GM18867 (cell line): ENCODE results near the gene IL16.

Experiments used
- ATAC-seq: cut with Tn5 transposase; IDR thresholded peaks from one replicate; pipeline ENCODE4 v1.9.1; 2021; ENCODE audit warnings: mild to moderate bottlenecking, moderate library complexity; ENCODE audit not compliant: unreplicated experiment

The IL16 gene

GRCh38 chr15:81174125-81174791 is 22.4 kb upstream of the IL16 start:
- ATAC-seq = no peak

DNA sequence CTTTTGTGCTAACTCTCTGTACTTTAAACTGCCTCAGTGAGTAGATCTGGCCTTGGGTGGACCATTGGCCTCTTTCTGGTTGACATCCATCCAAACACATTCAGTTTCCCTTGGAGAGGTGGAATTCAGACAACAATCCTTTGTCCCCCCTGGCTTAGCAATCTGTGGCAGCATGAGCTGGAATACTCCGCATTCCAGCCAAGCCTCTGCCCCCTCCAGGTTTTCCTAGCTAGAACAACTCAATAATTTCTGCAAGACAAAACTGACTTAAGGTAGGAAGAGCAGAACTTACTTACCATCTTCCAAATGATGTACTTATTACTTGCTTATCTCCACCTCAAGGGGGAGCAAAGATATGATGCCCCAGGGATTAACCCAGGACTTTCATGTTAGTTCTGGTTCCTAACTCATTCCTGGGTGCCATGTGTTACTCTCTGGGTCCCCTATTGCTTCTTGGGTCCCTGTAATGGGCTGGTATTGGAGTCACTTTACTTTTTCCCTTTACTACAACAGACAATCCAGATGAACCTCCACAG is 21.8 kb upstream of the IL16 start:
- no peak for ATAC-seq

DNA sequence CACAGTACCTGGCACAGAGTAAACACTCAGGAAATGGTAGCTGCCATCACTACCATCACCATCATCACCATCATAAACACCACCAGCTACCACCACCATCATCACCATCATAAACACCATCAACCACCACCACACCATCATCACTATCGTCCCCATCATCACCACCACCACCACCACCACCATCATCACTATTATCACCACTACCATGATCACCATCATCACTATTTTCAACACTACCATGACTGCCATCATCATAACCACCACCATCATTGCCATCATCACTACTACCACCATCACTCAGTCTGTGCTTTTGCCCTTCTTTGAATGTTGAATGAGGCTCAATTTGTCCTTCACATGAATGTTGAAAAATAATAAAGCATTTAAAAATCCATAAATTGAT is 21.2 kb upstream of the IL16 start:
- no peak for ATAC-seq

- no peak for ATAC-seq
These were observed 20.3 kb upstream of the IL16 start for GRCh38 chr15:81176291-81176893.

GRCh38 chr15:81178365-81178764 is 18.3 kb upstream of the IL16 start:
- ATAC-seq = no peak

DNA sequence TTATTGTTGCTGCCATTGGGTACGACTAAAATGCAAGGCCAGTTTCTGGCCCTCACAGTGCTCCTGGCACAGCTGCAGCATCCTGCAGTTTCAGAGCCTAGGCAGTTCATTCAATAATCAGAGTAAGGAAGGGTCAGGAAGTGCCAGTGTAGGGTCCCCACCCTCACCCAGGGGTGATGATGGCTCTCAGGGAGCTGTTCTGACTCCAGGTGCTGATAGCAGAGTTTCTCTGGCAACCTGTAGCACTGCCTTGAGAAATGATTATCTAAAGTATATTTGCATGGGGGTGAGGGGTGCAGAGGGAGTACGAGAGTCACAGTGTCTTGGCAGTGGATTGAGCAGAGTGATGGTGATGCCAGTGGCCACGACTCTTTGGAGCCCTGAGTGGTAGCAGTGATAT is 15.5 kb upstream of the IL16 start:
- ATAC-seq = no peak

GRCh38 chr15:81182031-81182755 is 14.5 kb upstream of the IL16 start:
- no peak for ATAC-seq

GRCh38 chr15:81182756-81183438 is 13.8 kb upstream of the IL16 start:
- ATAC-seq = no peak

DNA sequence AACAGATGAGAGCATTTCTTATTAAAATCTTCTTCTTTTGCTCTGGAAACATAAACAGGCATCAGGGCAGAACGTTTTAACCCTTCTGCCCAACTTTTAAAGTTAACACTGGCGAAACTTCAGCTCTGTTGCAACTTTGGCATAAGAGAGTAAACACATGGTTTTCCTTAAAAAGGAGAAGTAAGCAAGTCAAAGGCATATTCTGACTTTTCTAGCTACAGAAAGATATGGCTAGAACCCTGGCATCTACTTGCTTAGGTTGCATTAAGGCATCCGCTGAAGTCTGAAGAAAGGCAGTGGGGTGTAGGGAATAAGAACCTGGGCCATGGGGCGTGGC is 13.3 kb upstream of the IL16 start:
- no peak for ATAC-seq

GRCh38 chr15:81184188-81184587 is 12.5 kb upstream of the IL16 start:
- ATAC-seq = no peak

- no peak for ATAC-seq
These were observed 10.9 kb upstream of the IL16 start for GRCh38 chr15:81185631-81186295.

- ATAC-seq = no peak
These were observed 8.3 kb upstream of the IL16 start for GRCh38 chr15:81188354-81188753.

- ATAC-seq = no peak
These were observed 6.9 kb upstream of the IL16 start for GRCh38 chr15:81189583-81190283.

- ATAC-seq = no peak
These were observed 5.7 kb upstream of the IL16 start for GRCh38 chr15:81190922-81191507.

DNA sequence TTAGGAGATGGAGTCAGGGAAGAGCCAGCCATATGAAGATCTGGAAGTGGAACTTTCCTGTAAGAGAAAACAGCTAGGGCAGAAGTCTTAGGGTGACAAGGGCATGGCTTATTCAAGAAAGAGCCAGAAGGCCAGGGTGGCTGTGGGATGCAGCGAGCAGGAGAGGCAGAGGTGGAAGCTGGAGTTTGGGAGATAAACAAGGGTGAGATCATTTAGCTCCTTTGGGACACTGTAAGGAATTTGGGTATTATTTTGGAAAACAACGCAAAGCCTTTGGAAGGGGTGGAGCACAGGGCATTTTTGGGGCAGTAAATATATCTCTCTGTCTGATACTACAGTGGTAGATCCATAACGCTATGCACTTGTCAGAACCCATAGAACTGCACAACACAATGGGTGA is 5.0 kb upstream of the IL16 start:
- no peak for ATAC-seq

- no peak for ATAC-seq
These were observed 2.0 kb upstream of the IL16 start for GRCh38 chr15:81194723-81195122.

GRCh38 chr15:81195339-81195864 is 1.3 kb upstream of the IL16 start:
- no peak for ATAC-seq

DNA sequence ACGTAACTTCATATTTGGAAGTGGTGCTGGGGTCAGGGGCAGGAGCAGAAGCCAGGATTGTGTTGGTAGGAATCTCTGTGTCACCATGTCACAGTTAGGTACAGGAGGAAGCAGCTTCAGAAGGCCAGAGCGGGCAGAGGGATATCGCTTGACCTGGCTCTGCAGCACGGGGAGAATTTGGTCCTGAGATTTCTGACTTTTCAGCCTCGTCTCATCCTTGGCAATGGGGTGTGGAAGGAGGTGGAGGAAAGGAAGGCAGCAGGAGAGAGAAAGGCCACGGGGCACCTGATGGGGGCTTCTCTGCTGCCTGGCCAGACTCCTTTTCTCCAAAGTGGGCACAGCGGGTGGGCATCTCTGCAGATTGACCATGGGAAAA is 564 bp downstream of the IL16 start:
- no peak for ATAC-seq

GRCh38 chr15:81197688-81198281 is 1.1 kb downstream of the IL16 start:
- ATAC-seq = no peak
